GM19463 (cell line): ENCODE data around the gene BLID.

Experiments
- ATAC-seq: cut with Tn5 transposase; IDR thresholded peaks from one replicate; pipeline ENCODE4 v1.9.1; 2021; ENCODE audit warnings: mild to moderate bottlenecking, moderate library complexity; ENCODE audit not compliant: unreplicated experiment

The BLID gene

DNA sequence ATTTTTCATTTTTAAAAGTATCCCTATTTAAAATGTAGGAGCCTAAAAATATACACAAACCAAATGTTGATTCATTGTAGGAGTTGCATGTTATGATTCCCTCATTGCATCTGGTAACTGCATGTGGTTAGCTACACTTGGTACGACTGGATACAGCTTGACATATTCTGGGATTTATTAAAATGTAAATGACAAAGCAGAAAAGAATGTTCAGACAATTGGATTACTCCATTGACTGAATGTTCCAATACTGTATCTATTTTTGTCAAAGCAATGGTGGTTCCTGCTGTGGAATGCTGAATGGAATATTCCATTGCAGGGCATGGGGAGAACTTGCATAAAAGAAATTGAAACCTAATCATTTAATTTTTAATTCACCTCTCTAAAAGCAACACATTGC is 30.8 kb downstream of the BLID start:
- no peak for ATAC-seq

DNA sequence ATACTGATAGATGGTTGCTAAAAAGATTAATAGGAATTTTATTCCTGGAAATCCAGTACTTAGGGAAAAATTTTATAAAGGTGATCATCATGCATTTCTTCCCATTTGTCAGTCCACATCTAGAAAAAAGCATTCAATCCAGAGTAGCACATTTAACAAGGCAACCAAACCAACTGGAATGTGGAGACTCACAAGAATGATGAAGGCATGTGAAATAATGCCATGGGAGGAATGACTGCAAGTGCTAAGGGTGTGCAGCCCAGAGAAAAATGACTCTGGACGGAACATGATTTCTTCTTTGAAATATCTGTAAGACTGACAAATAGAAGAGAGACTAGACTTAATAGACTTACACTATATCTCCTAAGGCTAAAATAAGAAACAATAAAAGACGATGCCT is 33.8 kb downstream of the BLID start:
- no peak for ATAC-seq

DNA sequence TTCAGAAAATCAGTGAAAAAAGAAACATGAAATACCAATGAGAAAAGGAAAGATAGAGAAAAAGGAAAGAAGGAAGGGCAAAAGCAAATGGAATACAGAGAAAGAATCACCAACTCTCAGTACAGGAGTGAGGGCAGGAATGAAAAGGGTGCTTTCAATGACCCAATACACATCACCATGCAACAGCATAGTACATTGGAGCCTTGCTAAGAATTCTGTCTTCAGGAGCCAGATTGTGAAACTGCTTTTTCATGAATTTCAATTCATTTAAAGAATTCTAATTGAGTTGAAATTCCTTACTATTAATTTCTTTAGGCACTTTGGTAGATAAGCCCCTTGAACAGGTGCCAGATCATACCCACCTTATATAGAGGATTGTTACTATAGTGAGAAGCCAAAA is 34.9 kb downstream of the BLID start:
- no peak for ATAC-seq

DNA sequence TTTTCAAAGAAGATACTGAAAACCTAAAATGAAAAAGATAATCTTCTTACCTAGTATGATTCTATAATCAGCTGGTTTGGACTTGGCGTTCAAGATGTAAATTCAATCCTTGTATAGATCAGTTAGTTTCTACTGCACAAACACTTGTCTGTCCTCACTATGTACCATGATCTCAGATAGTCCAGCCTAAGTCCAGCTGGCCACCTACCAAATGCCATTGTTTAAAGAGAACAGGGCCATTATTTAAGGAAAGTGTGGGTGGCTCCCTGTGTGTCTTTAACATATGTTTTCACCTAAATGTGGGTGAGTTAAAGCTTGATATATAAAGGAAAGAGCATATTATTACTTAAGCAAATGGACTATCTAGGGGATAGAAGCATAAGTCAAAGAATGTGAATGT is 38.6 kb downstream of the BLID start:
- no peak for ATAC-seq

DNA sequence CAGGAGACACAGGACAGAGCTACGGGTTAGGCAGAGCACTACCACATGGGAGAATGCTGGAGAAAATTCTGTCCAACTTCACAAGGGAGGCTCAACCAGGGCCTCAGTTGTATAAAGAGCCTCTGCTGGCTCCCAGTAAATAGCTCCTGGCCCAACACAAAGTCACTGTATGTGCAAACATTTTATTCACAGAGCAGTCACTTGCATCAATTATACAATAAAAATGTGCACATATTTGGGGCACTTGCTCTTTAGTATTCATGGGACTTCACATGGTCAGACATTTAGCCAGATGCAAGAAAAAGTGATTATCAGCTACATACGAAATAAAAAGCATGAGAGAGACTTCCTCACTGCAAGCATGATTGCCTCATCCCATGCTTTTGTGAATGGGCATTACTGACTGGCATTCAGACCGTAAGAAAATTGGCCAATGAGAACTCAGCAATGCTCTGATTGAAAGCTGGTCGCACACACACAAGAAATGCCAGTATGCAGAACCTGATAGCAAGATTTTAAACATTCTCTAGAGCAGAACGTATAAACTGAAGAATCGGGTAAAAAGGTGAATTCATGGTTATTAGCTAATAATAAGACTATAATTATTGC is 39.4 kb downstream of the BLID start:
- ATAC-seq, result no peak

DNA sequence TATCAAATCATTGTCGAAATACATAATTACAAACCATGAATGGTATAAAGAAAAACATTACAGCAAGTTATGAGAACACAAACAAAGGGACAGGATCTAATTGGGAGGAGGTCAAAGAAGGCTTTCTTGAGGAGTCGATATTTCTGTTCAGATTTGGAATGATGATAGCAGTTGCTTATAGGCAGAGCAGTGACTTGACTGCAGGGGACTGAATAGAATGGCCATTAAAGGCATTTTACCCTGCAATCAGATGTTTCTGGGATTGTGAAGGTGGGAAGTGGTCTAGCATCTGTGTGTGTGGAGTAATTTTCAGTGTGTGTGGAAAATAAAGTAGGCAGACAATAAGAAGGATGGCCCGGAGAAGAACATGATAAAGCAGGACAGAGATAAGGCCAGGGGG is 41.0 kb downstream of the BLID start:
- no peak for ATAC-seq

DNA sequence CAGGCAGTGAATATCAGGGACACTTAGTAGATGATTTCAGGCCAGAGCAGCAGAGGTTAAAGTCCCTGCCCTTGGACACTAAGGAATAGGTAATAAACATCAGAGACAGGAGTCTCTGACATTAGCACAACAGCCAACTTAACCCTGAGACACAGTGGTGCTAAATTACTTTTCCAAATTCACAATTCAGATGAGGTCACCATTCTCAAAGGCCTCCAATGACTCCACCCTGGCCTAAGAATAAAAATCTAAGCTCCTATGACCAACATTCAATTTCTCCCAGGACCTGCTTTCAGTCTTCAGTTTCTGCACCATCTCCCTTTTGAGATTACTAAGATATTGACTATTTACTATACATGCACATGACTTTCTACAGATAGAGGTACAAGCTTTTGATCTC is 42.0 kb downstream of the BLID start:
- ATAC-seq, result no peak

DNA sequence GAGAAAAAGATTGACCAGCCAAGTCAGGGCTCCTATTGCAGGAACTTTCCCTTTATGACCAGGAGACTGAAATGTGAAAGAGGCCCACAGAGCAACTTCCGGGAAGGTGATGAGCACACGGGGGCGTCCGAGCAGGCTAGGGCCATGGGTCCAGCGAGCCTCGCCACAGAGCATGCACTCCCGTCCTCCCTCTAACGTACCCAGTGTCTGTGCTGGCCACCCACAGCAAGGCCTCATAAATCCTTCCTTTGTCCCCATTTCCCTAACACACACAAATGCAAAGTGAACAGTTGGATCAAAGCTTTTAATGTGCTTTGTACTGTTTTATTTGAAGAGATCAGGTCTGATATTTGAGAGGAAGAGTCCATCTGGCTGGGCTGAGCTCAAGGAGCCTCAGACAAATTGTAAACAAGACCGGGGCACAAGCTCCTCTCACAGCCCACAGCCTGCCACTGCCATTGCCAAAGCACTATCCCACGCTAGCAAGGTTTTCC is 44.3 kb downstream of the BLID start:
- ATAC-seq, result no peak

DNA sequence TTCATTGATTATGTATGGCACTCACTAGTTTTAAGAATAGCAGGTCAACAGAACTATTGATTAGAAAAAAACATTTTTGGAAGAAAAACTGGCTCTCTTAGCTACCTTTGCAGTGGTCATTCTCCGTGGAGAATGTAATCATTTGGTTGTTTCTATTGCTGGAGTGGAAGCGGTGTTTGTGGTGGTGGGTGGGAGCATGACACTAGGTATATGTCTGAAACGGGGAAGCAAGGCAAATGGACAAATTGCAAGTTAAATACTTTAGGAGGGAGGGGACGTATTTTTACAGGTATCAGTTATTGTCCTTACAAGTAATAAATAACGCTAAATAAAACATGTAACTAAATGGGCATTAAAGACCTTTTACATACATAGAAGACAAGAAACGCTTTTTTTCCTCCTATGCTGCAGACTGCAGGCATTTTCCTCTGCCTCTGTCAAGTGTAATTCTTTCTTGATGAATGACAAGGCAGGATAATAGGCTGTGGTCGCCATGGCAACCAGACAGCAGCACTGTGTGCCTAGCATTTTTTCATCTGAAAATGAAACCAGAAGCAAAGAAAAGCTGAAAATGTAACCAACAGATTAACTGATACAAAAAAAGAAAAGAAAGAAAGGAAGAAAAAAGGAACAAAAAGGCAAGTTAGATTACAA is 46.2 kb downstream of the BLID start:
- no peak for ATAC-seq

DNA sequence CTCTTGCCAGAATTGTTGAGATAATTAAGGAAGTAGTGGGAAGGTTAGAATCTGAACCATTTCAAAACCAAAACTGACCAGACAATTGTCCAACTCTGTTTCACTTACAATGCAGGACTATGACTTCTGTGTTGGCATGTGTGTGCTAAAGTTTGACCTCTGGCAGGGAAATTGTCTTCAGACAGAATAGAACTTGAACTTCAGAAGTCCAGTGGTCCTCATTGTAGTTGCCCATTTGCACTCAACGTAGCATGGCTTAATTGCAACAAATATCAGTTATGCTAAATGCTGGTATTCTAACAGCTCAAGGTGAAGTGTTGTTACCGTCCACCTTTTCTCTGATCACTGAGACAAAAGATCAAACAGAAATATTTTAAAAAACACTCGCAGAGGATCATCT is 47.2 kb downstream of the BLID start:
- ATAC-seq, result no peak

DNA sequence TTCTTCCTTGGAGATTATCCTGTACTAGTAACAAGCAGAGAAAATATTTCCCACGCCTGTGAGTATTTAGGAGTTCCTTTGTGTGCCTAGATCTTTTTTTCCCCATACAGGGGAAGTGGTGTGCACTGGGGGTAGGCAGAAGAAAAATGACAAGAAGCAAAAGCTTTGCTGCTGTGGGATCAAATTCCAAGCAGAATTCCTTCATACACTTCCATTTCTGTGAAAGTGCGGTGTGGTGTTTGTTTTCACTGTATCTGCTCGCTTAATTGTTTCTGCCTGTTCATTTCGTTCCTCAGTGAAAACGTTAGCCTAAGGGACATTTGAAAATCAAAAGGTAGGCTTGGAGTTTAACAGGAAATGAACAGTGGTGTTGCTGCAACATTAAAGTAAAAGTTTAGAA is 47.9 kb downstream of the BLID start:
- no peak for ATAC-seq
